ENCODE data around the gene GYS1. TPM values are rescaled to one million over a fixed set of nuclear protein-coding genes. Genes with fewer than 3 reads are reported as not detected.

GYS1 gene
- total RNA-seq, 2 experiments from 2014 or later, result 55.1 to 56.3 TPM

GRCh38 chr19:48964205-48965039 is 28.7 kb downstream of the GYS1 start:
- no peak for DNase-seq
- Mint-ChIP-seq H3K4me3 (peak overlapping the region; percentile 92), H3K4me1 (peaks cover 77% of the 10 kb centered on the region), H3K9me3 (no peaks in the 10 kb centered on the region), H3K27me3 (no peaks in the 10 kb centered on the region), H3K36me3 (ENCODE audit: low read depth) (peaks cover 57% of the 10 kb centered on the region), H3K27ac (peak overlapping the region; percentile 94)
- CTCF ChIA-PET, result interaction anchor here (1.0 to 2.6 kb wide), 3 partner anchors 29 to 93 kb away, joined by 3 to 16 read pairs (median 5); partner anchors contain the start of genes GYS1, NUCB1, PPP1R15A and RUVBL2
- POLR2A ChIA-PET, result interaction anchor here (0.7 to 4.8 kb wide), 11 partner anchors 9 to 244 kb away, joined by 3 to 53 read pairs (median 10); partner anchors contain the start of genes BAX, GYS1, NUCB1 and PPP1R15A

GRCh38 chr19:48963371-48964204 is 29.5 kb downstream of the GYS1 start:
- Mint-ChIP-seq H3K27me3 (no peaks in the 10 kb centered on the region), H3K36me3 (ENCODE audit: low read depth) (peaks cover 56% of the 10 kb centered on the region), H3K4me3 (peak overlapping the region; percentile 92), H3K4me1 (peaks cover 84% of the 10 kb centered on the region), H3K27ac (peak overlapping the region; percentile 94), H3K9me3 (no peaks in the 10 kb centered on the region)
- CTCF ChIA-PET, result interaction anchor here (1.0 to 2.6 kb wide), 2 partner anchors 30 to 64 kb away, joined by 3 to 16 read pairs; partner anchors contain the start of genes GYS1, NUCB1 and RUVBL2
- POLR2A ChIA-PET, result interaction anchor here (0.8 to 4.8 kb wide), 8 partner anchors 10 to 104 kb away, joined by 3 to 53 read pairs (median 10); partner anchors contain the start of genes BAX, GYS1, NUCB1 and PPP1R15A
- DNase-seq, result peak; percentile 74

DNA sequence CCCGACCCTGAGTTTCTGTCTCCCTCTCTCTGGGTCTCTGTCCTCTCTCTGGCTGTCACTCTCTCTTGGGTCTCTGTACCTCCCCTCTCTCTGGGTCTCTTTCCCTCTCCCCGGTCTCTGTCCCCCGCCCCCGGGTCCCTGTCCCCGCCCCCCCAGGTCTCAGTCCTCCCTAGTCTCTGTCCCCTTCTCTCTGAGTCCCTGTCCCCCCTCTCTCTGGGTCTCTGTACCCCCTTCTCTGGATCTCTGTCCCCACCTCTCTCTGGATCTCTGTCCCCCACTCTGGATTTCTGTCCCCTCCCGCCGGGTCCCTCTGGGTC is 30.3 kb downstream of the GYS1 start:
- Mint-ChIP-seq H3K4me1 (peaks cover 84% of the 10 kb centered on the region), H3K4me3 (peak overlapping the region; percentile 61), H3K36me3 (ENCODE audit: low read depth) (peaks cover 56% of the 10 kb centered on the region), H3K27ac (peak overlapping the region; percentile 94), H3K9me3 (no peaks in the 10 kb centered on the region), H3K27me3 (no peaks in the 10 kb centered on the region)
- ChIA-PET POLR2A (interaction anchor here (1.0 to 2.2 kb wide), 4 partner anchors 9 to 63 kb away, joined by 3 to 9 read pairs (median 4); partner anchors contain the start of gene NUCB1), CTCF (no interaction called here)
- no peak for DNase-seq

GRCh38 chr19:48962029-48962848 is 30.9 kb downstream of the GYS1 start:
- DNase-seq, result peak; percentile 60
- H3K9me3 Mint-ChIP-seq, result no peaks in the 10 kb centered on the region
- ChIA-PET CTCF (interaction anchor here (0.5 kb wide), 1 partner anchor 120 kb away, joined by 3 read pairs; no protein-coding TSS in a partner anchor), POLR2A (interaction anchor here (0.7 to 2.2 kb wide), 8 partner anchors 8 to 87 kb away, joined by 3 to 9 read pairs (median 4); partner anchors contain the start of gene NUCB1)
- peaks cover 85% of the 10 kb centered on the region for H3K4me1 Mint-ChIP-seq
- H3K4me3 Mint-ChIP-seq, result peak overlapping the region; percentile 61
- H3K36me3 Mint-ChIP-seq (ENCODE audit: low read depth), result peaks cover 56% of the 10 kb centered on the region
- H3K27me3 Mint-ChIP-seq, result no peaks in the 10 kb centered on the region
- peak overlapping the region; percentile 94 for H3K27ac Mint-ChIP-seq

GRCh38 chr19:48961673-48962028 is 31.5 kb downstream of the GYS1 start:
- ChIA-PET CTCF (interaction anchor here (0.5 kb wide), 1 partner anchor 120 kb away, joined by 3 read pairs; no protein-coding TSS in a partner anchor), POLR2A (interaction anchor here (1.0 to 2.2 kb wide), 7 partner anchors 8 to 87 kb away, joined by 3 to 9 read pairs (median 4); partner anchors contain the start of gene NUCB1)
- no peaks in the 10 kb centered on the region for H3K9me3 Mint-ChIP-seq
- H3K27me3 Mint-ChIP-seq, result no peaks in the 10 kb centered on the region
- H3K36me3 Mint-ChIP-seq (ENCODE audit: low read depth), result peaks cover 54% of the 10 kb centered on the region
- H3K4me1 Mint-ChIP-seq, result peaks cover 82% of the 10 kb centered on the region
- DNase-seq, result no peak
- H3K27ac Mint-ChIP-seq, result peak overlapping the region; percentile 94
- H3K4me3 Mint-ChIP-seq, result peak overlapping the region; percentile 61

- DNase-seq, result no peak
- CTCF ChIA-PET, result no interaction called here
- Mint-ChIP-seq H3K4me3 (no peak overlapping the region), H3K27me3 (no peaks in the 10 kb centered on the region), H3K36me3 (ENCODE audit: low read depth) (peaks cover 52% of the 10 kb centered on the region), H3K9me3 (no peaks in the 10 kb centered on the region), H3K27ac (peak overlapping the region; percentile 94), H3K4me1 (peaks cover 80% of the 10 kb centered on the region)
- POLR2A ChIA-PET, result interaction anchor here (1.1 to 2.2 kb wide), 5 partner anchors 8 to 86 kb away, joined by 4 to 9 read pairs (median 5); partner anchors contain the start of gene NUCB1
Observed at GRCh38 chr19:48961051-48961649, 32.0 kb downstream of the GYS1 start.

- peak overlapping the region; percentile 56 for H3K27ac Mint-ChIP-seq
- ChIA-PET POLR2A (interaction anchor here (0.6 to 1.5 kb wide), 5 partner anchors 27 to 539 kb away, joined by 3 to 5 read pairs (median 4); partner anchors contain the start of genes NUCB1 and PPP1R15A), CTCF (interaction anchor here (0.7 to 1.1 kb wide), 5 partner anchors 10 to 166 kb away, joined by 3 to 6 read pairs (median 4); partner anchors contain the start of genes GYS1 and RUVBL2)
- no peaks in the 10 kb centered on the region for H3K27me3 Mint-ChIP-seq
- peaks cover 81% of the 10 kb centered on the region for H3K4me1 Mint-ChIP-seq
- no peak overlapping the region for H3K4me3 Mint-ChIP-seq
- H3K36me3 Mint-ChIP-seq (ENCODE audit: low read depth), result peaks cover 51% of the 10 kb centered on the region
- no peaks in the 10 kb centered on the region for H3K9me3 Mint-ChIP-seq
- no peak for DNase-seq
Observed at GRCh38 chr19:48959341-48960239, 33.5 kb downstream of the GYS1 start.

- Mint-ChIP-seq H3K4me1 (peaks cover 71% of the 10 kb centered on the region), H3K4me3 (no peak overlapping the region), H3K9me3 (no peaks in the 10 kb centered on the region), H3K27ac (peak overlapping the region; percentile 40), H3K36me3 (ENCODE audit: low read depth) (peaks cover 48% of the 10 kb centered on the region), H3K27me3 (no peaks in the 10 kb centered on the region)
- POLR2A ChIA-PET, result no interaction called here
- CTCF ChIA-PET, result interaction anchor here (0.6 to 1.1 kb wide), 3 partner anchors 36 to 157 kb away, joined by 3 to 6 read pairs (median 4); partner anchors contain the start of genes HSD17B14 and RUVBL2
- no peak for DNase-seq
Observed at GRCh38 chr19:48958006-48958405, 35.1 kb downstream of the GYS1 start.

- H3K27ac Mint-ChIP-seq, result peak overlapping the region; percentile 90
- no peaks in the 10 kb centered on the region for H3K9me3 Mint-ChIP-seq
- POLR2A ChIA-PET, result interaction anchor here (1.6 to 5.3 kb wide), 4 partner anchors 9 to 83 kb away, joined by 4 to 38 read pairs (median 20); partner anchors contain the start of genes FTL, GYS1, PPP1R15A and RUVBL2
- no peak for DNase-seq
- peaks cover 46% of the 10 kb centered on the region for H3K4me1 Mint-ChIP-seq
- no peaks in the 10 kb centered on the region for H3K27me3 Mint-ChIP-seq
- peaks cover 34% of the 10 kb centered on the region for H3K36me3 Mint-ChIP-seq (ENCODE audit: low read depth)
- peak overlapping the region; percentile 78 for H3K4me3 Mint-ChIP-seq
- CTCF ChIA-PET, result interaction anchor here (1.2 kb wide), 1 partner anchor 38 kb away, joined by 5 read pairs; the partner anchor contains the start of gene RUVBL2
Observed at GRCh38 chr19:48955308-48955958, 37.7 kb downstream of the GYS1 start.

DNA sequence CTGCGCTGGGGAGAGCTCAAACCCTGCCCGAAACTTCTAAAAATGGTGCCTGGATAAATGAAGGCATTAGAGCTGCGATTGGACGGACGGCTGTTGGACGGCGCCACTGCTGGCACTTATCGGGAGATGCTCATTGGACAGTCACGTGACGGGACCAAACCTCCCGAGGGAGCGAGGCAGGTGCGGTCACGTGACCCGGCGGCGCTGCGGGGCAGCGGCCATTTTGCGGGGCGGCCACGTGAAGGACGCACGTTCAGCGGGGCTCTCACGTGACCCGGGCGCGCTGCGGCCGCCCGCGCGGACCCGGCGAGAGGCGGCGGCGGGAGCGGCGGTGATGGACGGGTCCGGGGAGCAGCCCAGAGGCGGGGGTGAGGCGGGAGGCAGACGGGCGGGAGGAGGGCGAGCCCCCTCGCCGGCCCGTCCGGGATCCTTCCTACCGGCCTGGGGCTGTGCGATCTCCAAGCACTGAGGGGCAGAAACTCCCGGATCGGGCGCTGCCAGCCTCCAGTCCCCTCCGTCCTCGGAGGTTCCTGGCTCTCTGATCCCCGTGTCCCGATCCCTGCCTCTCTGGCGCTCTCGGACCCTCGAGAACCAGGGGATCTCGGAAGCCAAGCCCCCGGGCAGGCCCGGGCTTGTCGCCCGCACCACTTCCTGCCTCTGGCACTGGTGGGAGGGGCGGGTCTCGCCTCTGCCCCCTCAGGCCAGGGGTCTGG is 38.4 kb downstream of the GYS1 start, which contains the start of gene BAX:
Gene BAX (plus strand): TSS at position 281 of the 713 bp plus-strand sequence. CDS start 54 bp downstream, at position 335.
- Mint-ChIP-seq H3K4me3 (peak within 1 kb of the TSS; percentile 78), H3K27ac (peak within 1 kb of the TSS; percentile 90), H3K27me3 (no peaks in the 10 kb centered on the region), H3K36me3 (ENCODE audit: low read depth) (peaks cover 34% of the 10 kb centered on the region), H3K4me1 (peaks cover 44% of the 10 kb centered on the region), H3K9me3 (no peaks in the 10 kb centered on the region)
- ChIA-PET POLR2A (interaction anchor here (0.6 to 5.3 kb wide), 10 partner anchors 10 to 159 kb away, joined by 3 to 38 read pairs (median 6); partner anchors contain the start of genes DHDH, FTL, GYS1 and NUCB1), CTCF (interaction anchor here (0.9 to 4.1 kb wide), 7 partner anchors 11 to 160 kb away, joined by 4 to 30 read pairs (median 5); partner anchors contain the start of genes GYS1 and RUVBL2)
- peak; percentile 96 for DNase-seq

Measured in activated CD4-positive, alpha-beta memory T cell treated with anti-CD3 and anti-CD28 coated beads, Interleukin-2, amount 10 ng/mL, durations not matched to agents 7 days and 5 days (primary cell).